LNCAP (cell line): ENCODE measurements around the gene NHS.

Experiments
- CTCF ChIP-seq: fragments of 450-650 bp; IDR thresholded peaks from 2 replicates; pipeline ENCODE4 v1.5.1; 2017; ENCODE audit warnings: mild to moderate bottlenecking

The NHS gene

GRCh38 chrX:17405225-17405969, 30.4 kb downstream of the NHS start:
- no peak for TF ChIP-seq CTCF

GRCh38 chrX:17409566-17410290, 34.7 kb downstream of the NHS start:
- no peak for TF ChIP-seq CTCF

GRCh38 chrX:17410651-17411050, 35.7 kb downstream of the NHS start:
- TF ChIP-seq CTCF, result no peak

- TF ChIP-seq CTCF, result no peak
Observed at GRCh38 chrX:17411205-17411604, 36.2 kb downstream of the NHS start.

GRCh38 chrX:17412692-17413091, 37.7 kb downstream of the NHS start:
- no peak for TF ChIP-seq CTCF

GRCh38 chrX:17413228-17413627, 38.2 kb downstream of the NHS start:
- no peak for TF ChIP-seq CTCF

- no peak for TF ChIP-seq CTCF
Observed at GRCh38 chrX:17414027-17414658, 39.1 kb downstream of the NHS start.
